MM.1S (cell line): ENCODE results near the gene ZBED1.
"Not testable (repeated sequence)": the region's sequence is repeated elsewhere in the genome, so short reads cannot be mapped to it uniquely, and the experiment has no call there.

ENCODE experiments used
- DNase-seq: peaks from one replicate; pipeline ENCODE4 v3.0.0-alpha.2; 2015
- H2AFZ ChIP-seq: fragments of 300-600 bp; sonication (generic); 2 replicates; pipeline ENCODE4 v1.6.0; 2016; ENCODE audit warnings: antibody characterized with exemption, low read length
- H3F3A ChIP-seq: fragments of 300-600 bp; sonication (generic); 2 replicates; pipeline ENCODE4 v1.6.1; 2016; ENCODE audit warnings: mild to moderate bottlenecking, antibody characterized with exemption, low read length, moderate library complexity, mixed read lengths; ENCODE audit not compliant: insufficient read depth
- H3K27ac ChIP-seq: fragments of 300-600 bp; sonication (generic); 2 replicates; pipeline ENCODE4 v1.5.1; 2016; ENCODE audit warnings: mild to moderate bottlenecking, low read length
- H3K27me3 ChIP-seq: fragments of 300-600 bp; sonication (generic); replicated peaks from 2 replicates; pipeline ENCODE4 v1.6.0; 2016; ENCODE audit warnings: low read length; ENCODE audit not compliant: insufficient read depth
- H3K36me3 ChIP-seq: fragments of 300-600 bp; sonication (generic); replicated peaks from 2 replicates; pipeline ENCODE4 v1.6.1; 2016; ENCODE audit warnings: mild to moderate bottlenecking, low read length, mixed read lengths; ENCODE audit not compliant: insufficient read depth
- H3K4me1 ChIP-seq: fragments of 300-600 bp; sonication (generic); 2 replicates; pipeline ENCODE4 v1.6.1; 2016; ENCODE audit warnings: low read length, mixed read lengths
- H3K4me2 ChIP-seq: fragments of 300-600 bp; sonication (generic); 2 replicates; pipeline ENCODE4 v1.6.0; 2016; ENCODE audit warnings: low read depth, low read length
- H3K4me3 ChIP-seq: fragments of 300-600 bp; sonication (generic); 2 replicates; pipeline ENCODE4 v1.5.1; 2016; ENCODE audit warnings: low read length, mixed read lengths
- H3K79me2 ChIP-seq: fragments of 300-600 bp; sonication (generic); 2 replicates; pipeline ENCODE4 v1.6.1; 2016; ENCODE audit warnings: mixed run types, low read length, mixed read lengths
- H3K9ac ChIP-seq: fragments of 300-600 bp; sonication (generic); 2 replicates; pipeline ENCODE4 v1.6.1; 2016; ENCODE audit warnings: low read length, mixed read lengths
- H3K9me2 ChIP-seq: fragments of 300-600 bp; sonication (generic); replicated peaks from 2 replicates; pipeline ENCODE4 v1.6.1; 2016; ENCODE audit warnings: mild to moderate bottlenecking, low read length, mixed read lengths; ENCODE audit not compliant: insufficient read depth
- H3K9me3 ChIP-seq: fragments of 300-600 bp; sonication (generic); replicated peaks from 2 replicates; pipeline ENCODE4 v1.6.1; 2016; ENCODE audit warnings: mild to moderate bottlenecking, low read length, mixed read lengths; ENCODE audit not compliant: insufficient read depth
- H4K20me1 ChIP-seq: fragments of 300-600 bp; sonication (generic); 2 replicates; pipeline ENCODE4 v1.6.1; 2016; ENCODE audit warnings: mild to moderate bottlenecking, low read length, moderate library complexity, mixed read lengths; ENCODE audit not compliant: insufficient read depth
- EZH2 ChIP-seq: fragments of 300-600 bp; sonication (generic); optimal IDR thresholded peaks from 2 replicates; pipeline ENCODE3; 2017; ENCODE audit warnings: low read depth, mild to moderate bottlenecking, antibody characterized with exemption, low read length, mixed read lengths
- EZH2phosphoT487 ChIP-seq: fragments of 300-600 bp; sonication (generic); IDR thresholded peaks from 2 replicates; pipeline ENCODE4 v1.6.1; 2018; ENCODE audit warnings: antibody characterized with exemption, low read length
- TF ChIP-seq, protein P1 (sequence below): fragments of 300-600 bp; sonication (generic); IDR thresholded peaks from 2 replicates; pipeline ENCODE4 v1.5.1; 2016; ENCODE audit warnings: antibody characterized with exemption, low read length, mixed read lengths

ZBED1 gene

DNA sequence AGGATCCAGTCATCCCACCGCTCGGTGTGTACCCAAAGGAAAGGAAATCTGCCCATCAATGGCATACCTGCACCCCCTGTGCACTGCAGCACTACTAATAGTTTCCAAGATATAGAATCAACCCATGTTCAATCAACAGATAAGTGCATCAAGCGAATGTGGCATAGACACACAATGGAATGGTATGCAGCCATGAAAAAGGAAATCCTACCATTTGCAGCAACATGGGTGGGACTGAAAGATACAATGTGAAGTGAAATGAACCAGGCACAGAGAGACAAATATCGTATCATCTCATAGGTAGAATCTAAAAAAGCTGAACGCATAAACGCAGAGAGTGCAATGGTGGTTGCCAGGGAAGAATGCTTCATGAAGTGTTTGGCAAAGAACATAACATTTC is 42.5 kb downstream of the ZBED1 start:
- TF ChIP-seq EZH2phosphoT487, result no peak
- TF ChIP-seq, protein P1, sequence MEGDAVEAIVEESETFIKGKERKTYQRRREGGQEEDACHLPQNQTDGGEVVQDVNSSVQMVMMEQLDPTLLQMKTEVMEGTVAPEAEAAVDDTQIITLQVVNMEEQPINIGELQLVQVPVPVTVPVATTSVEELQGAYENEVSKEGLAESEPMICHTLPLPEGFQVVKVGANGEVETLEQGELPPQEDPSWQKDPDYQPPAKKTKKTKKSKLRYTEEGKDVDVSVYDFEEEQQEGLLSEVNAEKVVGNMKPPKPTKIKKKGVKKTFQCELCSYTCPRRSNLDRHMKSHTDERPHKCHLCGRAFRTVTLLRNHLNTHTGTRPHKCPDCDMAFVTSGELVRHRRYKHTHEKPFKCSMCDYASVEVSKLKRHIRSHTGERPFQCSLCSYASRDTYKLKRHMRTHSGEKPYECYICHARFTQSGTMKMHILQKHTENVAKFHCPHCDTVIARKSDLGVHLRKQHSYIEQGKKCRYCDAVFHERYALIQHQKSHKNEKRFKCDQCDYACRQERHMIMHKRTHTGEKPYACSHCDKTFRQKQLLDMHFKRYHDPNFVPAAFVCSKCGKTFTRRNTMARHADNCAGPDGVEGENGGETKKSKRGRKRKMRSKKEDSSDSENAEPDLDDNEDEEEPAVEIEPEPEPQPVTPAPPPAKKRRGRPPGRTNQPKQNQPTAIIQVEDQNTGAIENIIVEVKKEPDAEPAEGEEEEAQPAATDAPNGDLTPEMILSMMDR, result no peak
- no peak for TF ChIP-seq EZH2
- Histone ChIP-seq H3K9me2 (no peaks in the 10 kb centered on the region), H3K27me3 (no peaks in the 10 kb centered on the region), H3K4me1 (no peaks in the 10 kb centered on the region), H3K36me3 (no peaks in the 10 kb centered on the region), H3K4me3 (no peak overlapping the region), H4K20me1 (no peaks in the 10 kb centered on the region), H3K27ac (no peak overlapping the region), H3K9ac (no peak overlapping the region), H2AFZ (no peak overlapping the region), H3F3A (no peaks in the 10 kb centered on the region), H3K4me2 (no peak overlapping the region), H3K79me2 (no peaks in the 10 kb centered on the region), H3K9me3 (no peaks in the 10 kb centered on the region)
- no peak for DNase-seq

- H3K9ac ChIP-seq, result no peak overlapping the region
- H3K4me2 ChIP-seq, result no peak overlapping the region
- H3K27ac ChIP-seq, result no peak overlapping the region
- no peak overlapping the region for H3K4me3 ChIP-seq
- H2AFZ ChIP-seq, result no peak overlapping the region
- H3K79me2 ChIP-seq, result no peaks in the 10 kb centered on the region
- H4K20me1 ChIP-seq, result no peaks in the 10 kb centered on the region
- no peak for DNase-seq
- no peaks in the 10 kb centered on the region for H3K4me1 ChIP-seq
- no peaks in the 10 kb centered on the region for H3K9me3 ChIP-seq
- no peaks in the 10 kb centered on the region for H3K27me3 ChIP-seq
- H3K9me2 ChIP-seq, result no peaks in the 10 kb centered on the region
- TF ChIP-seq, protein P1, result no peak
- TF ChIP-seq EZH2phosphoT487, result no peak
- TF ChIP-seq EZH2, result no peak
- no peaks in the 10 kb centered on the region for H3F3A ChIP-seq
- H3K36me3 ChIP-seq, result no peaks in the 10 kb centered on the region
Observed at GRCh38 chrX:2457289-2458133, 43.3 kb downstream of the ZBED1 start.

GRCh38 chrX:2456091-2456490 is 44.7 kb downstream of the ZBED1 start:
- not testable (repeated sequence) for DNase-seq, H3K79me2 ChIP-seq

GRCh38 chrX:2454620-2455019 is 46.2 kb downstream of the ZBED1 start:
- H3K4me2 ChIP-seq, H3K36me3 ChIP-seq, H3K79me2 ChIP-seq, H3K9me2 ChIP-seq, H3K9me3 ChIP-seq, H4K20me1 ChIP-seq, DNase-seq, H3K4me1 ChIP-seq, H3K4me3 ChIP-seq, H2AFZ ChIP-seq, H3F3A ChIP-seq, H3K27ac ChIP-seq, H3K27me3 ChIP-seq, H3K9ac ChIP-seq: not testable (repeated sequence)

More at GRCh38 chrX:2456091-2456490, 44.7 kb downstream of the ZBED1 start:
- H3K9me3 ChIP-seq, H3K27ac ChIP-seq, H3F3A ChIP-seq, H3K36me3 ChIP-seq, H3K9ac ChIP-seq, H3K4me2 ChIP-seq, H2AFZ ChIP-seq, H4K20me1 ChIP-seq, H3K9me2 ChIP-seq, H3K4me1 ChIP-seq, H3K4me3 ChIP-seq, H3K27me3 ChIP-seq: not testable (repeated sequence)
